COLO668 (cell line): Measurements from ENCODE around the gene SIRT4.
"Not testable (repeated sequence)": the region's sequence is repeated elsewhere in the genome, so short reads cannot be mapped to it uniquely, and the experiment has no call there.

Experiments
- DNase-seq: peaks from one replicate; lab custom pipeline; 2025; ENCODE audit not compliant: unreplicated experiment; lab: John Stamatoyannopoulos, UW

SIRT4 gene

DNA sequence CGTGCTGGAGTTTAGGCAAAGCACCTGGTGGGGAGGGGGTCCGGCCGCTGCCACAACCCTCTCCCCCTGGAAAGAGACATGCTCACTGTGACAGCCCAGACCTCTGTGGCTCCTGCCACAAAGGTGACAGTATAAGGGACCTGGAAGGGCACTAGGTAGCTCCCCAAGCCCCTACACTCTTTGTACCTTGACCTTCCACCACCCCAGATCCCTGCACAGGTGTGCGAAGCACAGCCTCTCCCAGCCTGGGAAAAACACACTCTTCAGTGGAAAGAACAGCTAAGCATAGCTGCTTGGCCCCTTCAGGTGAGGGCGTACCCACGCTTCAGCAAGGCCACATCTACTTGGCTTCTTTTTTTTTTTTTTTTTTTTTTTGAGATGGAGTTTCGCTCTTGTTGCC, 30.4 kb downstream of the SIRT4 start:
- no peak for DNase-seq

DNA sequence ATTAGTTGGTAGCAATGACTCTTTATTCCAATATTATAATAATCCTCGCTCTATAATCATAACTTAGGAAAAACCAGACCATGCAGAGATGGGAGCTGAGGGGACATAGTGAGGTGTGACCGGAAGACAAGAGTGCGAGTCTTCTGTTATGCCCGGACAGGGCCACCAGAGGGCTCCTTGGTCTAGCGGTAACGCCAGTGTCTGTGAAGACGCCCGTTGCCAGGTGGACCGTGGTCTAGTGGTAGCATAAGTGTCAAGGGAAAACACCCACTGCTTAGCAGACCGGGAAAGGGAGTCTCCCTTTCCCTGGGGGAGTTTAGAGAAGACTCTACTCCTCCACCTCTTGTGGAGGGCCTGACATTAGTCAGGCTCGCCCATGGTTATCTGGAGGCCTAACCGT, 33.3 kb downstream of the SIRT4 start:
- DNase-seq: peak; percentile 50

GRCh38 chr12:120336392-120336791, 34.3 kb downstream of the SIRT4 start:
- DNase-seq: not testable (repeated sequence)

DNA sequence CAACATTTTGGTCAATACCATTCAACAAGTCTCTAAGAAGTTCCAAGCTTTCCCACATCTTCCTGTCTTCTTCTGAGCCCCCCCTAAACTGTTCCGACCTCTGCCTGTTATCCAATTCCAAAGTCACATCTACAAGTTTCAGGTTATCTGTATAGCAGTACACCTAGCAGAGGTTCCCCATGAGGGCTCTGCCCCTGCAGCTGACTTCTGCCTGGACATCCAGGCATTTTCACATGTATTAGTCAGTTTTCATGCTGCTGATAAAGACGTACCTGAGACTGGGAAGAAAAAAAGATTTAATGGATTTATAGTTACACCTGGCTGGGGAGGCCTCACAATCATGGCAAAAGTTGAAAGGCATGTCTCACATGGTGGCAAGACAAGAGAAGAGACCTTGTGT, 35.6 kb downstream of the SIRT4 start:
- DNase-seq: no peak

GRCh38 chr12:120339256-120339655, 37.1 kb downstream of the SIRT4 start:
- no peak for DNase-seq

DNA sequence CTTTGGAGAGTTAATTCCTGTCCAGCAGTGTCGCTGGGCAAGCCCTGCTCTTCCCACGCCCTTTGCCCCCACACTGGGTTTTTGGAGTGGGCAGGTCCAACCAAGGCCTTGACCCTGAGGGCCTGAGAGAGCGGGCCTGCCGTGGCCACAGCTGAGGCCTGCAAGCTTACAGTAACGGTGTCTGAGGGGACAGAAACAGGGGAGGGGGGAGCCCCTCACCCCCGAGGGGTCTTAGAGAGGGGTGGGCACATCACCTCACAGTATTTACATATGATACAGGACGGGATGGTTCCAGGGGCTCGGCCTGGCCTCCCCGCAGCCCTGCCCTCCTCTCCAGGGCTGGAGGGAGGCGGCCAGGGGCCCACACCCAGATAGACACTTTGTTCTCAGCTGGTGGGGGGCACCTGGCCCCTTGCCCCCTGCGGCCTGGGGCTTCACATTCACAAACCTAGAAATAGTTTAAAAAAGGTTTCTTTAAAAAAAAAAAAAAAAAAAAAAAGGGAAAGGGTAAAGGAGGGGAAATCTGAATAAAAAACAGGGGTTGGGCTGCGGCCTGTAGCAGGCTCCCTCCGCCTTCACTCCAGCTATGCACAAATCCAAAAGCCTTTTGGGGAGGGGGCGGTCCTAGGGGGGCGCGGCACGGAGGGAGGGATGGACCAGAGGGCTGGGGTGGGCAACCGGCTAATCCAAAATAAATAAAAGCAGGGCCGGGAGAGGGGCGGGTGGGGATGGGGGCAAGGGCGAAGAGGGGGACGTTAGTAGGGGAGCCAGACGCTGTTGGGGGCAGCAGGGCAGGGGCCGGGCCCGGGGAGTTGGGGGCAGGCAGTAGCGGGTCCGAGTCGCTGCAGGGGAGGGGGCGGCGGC, 40.3 kb downstream of the SIRT4 start:
- no peak for DNase-seq

GRCh38 chr12:120343039-120343537, 41.0 kb downstream of the SIRT4 start:
- DNase-seq: no peak

GRCh38 chr12:120343692-120344091, 41.6 kb downstream of the SIRT4 start:
- no peak for DNase-seq

DNA sequence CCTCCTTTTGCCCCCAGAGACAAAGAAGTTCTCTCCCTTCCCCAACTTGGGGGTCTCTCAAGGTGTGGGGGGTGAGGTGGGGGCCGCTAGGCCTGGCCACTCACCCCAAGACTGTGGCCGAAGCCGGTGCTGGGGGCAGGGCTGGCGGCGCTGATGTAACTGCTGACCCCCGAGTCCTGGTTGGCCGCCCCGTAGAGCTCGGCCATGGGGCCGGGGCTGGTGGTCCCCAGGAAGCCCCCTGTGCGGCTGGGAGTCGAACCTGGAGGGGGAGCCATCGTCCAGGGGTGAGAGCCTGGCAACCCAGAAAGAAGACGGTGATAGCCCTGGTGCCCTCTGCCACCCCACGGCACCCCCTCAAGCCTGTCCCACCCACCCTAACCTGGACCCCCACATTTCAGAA, 43.9 kb downstream of the SIRT4 start:
- no peak for DNase-seq

GRCh38 chr12:120346681-120347080, 44.6 kb downstream of the SIRT4 start:
- DNase-seq: no peak

- no peak for DNase-seq
These were observed 45.6 kb downstream of the SIRT4 start for GRCh38 chr12:120347766-120348165.

GRCh38 chr12:120350576-120351350, 48.6 kb downstream of the SIRT4 start:
- DNase-seq: peak; percentile 23

DNA sequence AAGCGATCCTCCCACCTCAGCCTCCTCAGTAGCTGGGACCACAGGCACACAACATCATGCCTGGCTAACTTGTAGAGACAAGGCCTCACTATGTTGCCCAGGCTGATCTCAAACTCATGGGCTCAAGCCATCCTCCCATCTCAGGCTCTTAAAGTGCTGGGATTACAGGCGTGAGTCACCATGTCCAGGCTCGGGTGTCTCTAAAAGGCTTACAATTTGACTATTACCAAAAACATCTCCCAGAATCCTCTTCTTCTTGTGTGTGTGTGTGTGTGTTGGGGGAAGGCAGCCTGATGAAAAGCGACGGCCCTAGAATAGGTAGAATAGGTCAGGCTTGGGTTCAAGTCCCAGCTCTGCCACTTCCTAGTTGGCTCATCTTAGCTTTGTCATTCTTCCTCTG, 50.0 kb downstream of the SIRT4 start:
- DNase-seq: no peak

DNA sequence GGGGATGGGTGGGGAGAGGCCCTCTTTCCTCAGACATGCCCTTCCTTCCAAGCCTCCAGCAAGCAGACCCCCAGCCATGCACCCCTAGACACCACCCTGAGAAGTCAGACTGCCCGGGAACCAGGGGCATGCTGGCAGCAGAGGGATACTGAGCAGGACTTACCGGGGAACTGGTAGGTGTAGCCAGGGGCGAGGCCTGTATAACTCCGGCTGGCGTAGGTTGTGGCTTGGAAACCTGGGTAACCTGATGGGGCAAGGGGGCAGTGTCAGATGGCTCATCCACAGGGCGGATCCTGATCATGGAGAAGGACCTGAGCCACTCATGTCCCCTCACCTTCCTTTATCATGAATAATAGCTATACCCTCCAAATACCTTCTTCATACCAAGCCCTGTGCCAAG, 51.0 kb downstream of the SIRT4 start:
- no peak for DNase-seq

DNA sequence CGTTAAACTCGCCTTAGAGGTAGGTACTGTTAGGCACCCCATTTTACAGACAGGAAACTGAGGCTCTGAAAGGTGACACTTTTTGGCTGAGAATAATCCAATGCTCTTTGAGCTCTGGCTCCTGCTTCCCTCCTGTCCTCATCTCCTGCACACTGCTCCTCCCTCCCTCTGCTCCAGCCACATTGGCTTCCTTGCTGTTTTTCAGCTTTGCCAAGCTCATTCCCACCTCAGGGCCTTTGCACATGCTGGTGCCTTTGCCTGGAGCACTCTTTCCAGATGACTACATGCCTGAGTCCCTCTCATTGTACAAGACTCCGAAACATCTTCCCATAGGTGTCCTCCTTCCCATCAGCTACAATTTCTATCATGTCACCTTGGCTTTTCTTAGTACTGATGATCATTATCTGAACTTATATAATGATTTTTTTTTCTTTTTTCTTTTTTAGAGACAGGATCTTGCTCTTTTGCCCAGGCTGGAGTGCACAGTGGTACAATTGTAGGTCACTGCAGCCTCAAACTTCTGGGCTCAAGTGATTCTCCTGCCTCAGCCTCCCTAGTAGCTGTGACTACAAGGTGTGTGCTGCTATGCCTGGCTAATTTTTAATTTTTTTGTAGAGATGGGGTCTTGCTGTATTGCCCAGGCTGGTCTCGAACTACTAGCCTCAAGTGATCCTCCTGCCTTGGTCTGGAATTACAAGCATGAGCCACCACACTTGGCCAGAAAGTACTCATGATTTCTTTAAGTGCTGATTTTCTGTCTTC, 51.6 kb downstream of the SIRT4 start:
- DNase-seq: no peak

DNA sequence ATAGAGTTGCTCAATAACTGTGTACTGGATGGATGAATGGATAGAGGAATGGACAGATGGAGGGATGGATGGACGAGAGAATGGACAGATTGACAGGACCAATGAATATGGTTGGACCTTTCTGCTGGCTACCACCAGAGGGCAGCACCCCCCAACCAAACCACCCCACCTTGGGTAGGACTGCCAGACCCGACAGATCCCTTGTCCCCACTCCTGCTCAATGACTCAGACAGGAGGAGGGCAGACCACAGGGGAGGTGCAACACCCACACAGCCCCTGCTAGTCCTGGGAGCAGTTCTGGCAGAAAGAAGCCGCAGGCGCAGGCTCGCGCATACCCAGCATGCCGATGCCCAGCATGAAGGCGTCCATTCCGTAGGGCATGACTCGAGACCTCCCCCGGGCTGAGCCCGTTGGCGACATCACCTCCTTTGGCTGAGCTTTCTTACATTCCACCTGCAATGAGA, 54.5 kb downstream of the SIRT4 start:
- DNase-seq: peak; percentile 75

- DNase-seq: no peak
These were observed 55.0 kb downstream of the SIRT4 start for GRCh38 chr12:120357104-120357503.

- DNase-seq: peak; percentile 14
These were observed 56.4 kb downstream of the SIRT4 start for GRCh38 chr12:120358412-120359100.

- DNase-seq: no peak
These were observed 57.0 kb downstream of the SIRT4 start for GRCh38 chr12:120359128-120359527.

DNA sequence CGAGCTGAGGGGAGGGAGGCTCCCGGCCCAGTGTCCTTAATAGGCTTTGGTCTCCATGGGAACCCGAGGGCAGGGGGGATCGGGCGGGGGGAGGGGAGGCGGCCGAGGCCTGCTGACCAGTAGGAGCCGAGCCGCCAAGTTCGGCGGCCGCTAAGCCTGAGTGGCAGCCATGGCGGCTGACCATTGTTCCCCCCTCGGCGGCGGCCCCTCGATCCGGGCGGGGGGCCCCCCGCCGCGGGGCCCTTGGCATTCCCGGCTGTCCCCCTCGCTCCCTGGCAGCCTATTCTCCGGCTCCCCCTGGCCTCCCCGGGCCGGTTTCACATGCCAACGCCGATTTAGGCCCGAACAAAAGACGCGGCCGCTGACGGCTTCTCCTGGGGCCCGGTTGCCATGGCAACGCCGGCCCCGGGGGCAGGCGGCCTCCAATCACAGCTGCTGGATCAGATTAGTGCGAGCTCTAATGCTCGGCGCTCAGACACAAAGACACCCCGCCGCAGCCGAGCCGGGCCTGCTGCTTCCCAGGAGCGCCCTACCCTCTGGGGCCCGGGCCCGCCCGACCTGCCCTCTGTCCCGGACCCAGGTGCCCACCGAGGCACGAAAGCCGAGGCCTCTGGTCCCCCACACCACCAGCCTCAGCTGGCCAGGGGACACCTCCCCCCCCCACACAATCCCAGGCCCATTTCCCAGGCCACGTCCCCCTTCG, 59.5 kb downstream of the SIRT4 start:
- peak; percentile 95 for DNase-seq
